Activated CD4-positive, alpha-beta T cell treated with anti-CD3 and anti-CD28 coated beads, Interleukin-2, amount 10 ng/mL, durations not matched to agents 24 days and 14 days (primary cell): ENCODE measurements around the gene PDGFRB. TPM values are rescaled to one million over a fixed set of nuclear protein-coding genes. Genes with fewer than 3 reads are reported as not detected.
A peak's percentile ranks its signal among the peaks of the same experiment; 100 is the strongest.

Source experiments
- DNase-seq: peaks from one replicate; pipeline ENCODE4 v3.0.0; 2022
- H3K27ac Mint-ChIP-seq: one replicate; pipeline ENCODE4 v1.8.0; 2022; ENCODE audit warnings: mild to moderate bottlenecking, mixed read lengths
- H3K27me3 Mint-ChIP-seq: one replicate; pipeline ENCODE4 v1.8.0; 2022; ENCODE audit warnings: mixed read lengths
- H3K36me3 Mint-ChIP-seq: one replicate; pipeline ENCODE4 v1.8.0; 2022; ENCODE audit warnings: low read depth, mild to moderate bottlenecking, mixed read lengths
- H3K4me1 Mint-ChIP-seq: one replicate; pipeline ENCODE4 v1.8.0; 2021; ENCODE audit warnings: mixed read lengths
- H3K4me3 Mint-ChIP-seq: one replicate; pipeline ENCODE4 v1.8.0; 2022; ENCODE audit warnings: mild to moderate bottlenecking, moderate library complexity, mixed read lengths
- H3K9me3 Mint-ChIP-seq: one replicate; pipeline ENCODE4 v1.8.0; 2021; ENCODE audit warnings: mixed read lengths
- intact Hi-C: fragments of 100-400 bp; cut with micrococcal nuclease; formaldehyde crosslinking; loops from one replicate; pipeline ENCODE4 v1.15.1; 2023
- total RNA-seq: library from RNA; stranded (reverse); gene quantifications from 2 replicates; pipeline ENCODE4 v1.2.3, GENCODE V29; 2022

The PDGFRB gene
- total RNA-seq, 1 donor from 2014 or later = 1.5 TPM

GRCh38 chr5:150131461-150131860 is 24.2 kb downstream of the PDGFRB start:
- no peaks in the 10 kb centered on the region for H3K9me3 Mint-ChIP-seq
- intact Hi-C loops = no loop called here
- H3K4me1 Mint-ChIP-seq = peaks cover 2% of the 10 kb centered on the region
- no peak for DNase-seq
- H3K4me3 Mint-ChIP-seq = no peak overlapping the region
- no peaks in the 10 kb centered on the region for H3K27me3 Mint-ChIP-seq
- no peak overlapping the region for H3K27ac Mint-ChIP-seq
- H3K36me3 Mint-ChIP-seq = no peaks in the 10 kb centered on the region

- intact Hi-C loops = loop anchor here (1.0 kb wide), 3 partner anchors 88 to 306 kb away; no protein-coding TSS in a partner anchor
- no peak overlapping the region for H3K4me3 Mint-ChIP-seq
- H3K4me1 Mint-ChIP-seq = peaks cover 2% of the 10 kb centered on the region
- no peaks in the 10 kb centered on the region for H3K9me3 Mint-ChIP-seq
- no peak overlapping the region for H3K27ac Mint-ChIP-seq
- no peaks in the 10 kb centered on the region for H3K27me3 Mint-ChIP-seq
- DNase-seq = no peak
- no peaks in the 10 kb centered on the region for H3K36me3 Mint-ChIP-seq
Observed at GRCh38 chr5:150130493-150130922, 25.1 kb downstream of the PDGFRB start.

GRCh38 chr5:150129813-150130492 is 25.7 kb downstream of the PDGFRB start:
- DNase-seq = peak; percentile 86
- H3K4me1 Mint-ChIP-seq = peaks cover 2% of the 10 kb centered on the region
- no peak overlapping the region for H3K27ac Mint-ChIP-seq
- H3K9me3 Mint-ChIP-seq = no peaks in the 10 kb centered on the region
- H3K27me3 Mint-ChIP-seq = no peaks in the 10 kb centered on the region
- no peak overlapping the region for H3K4me3 Mint-ChIP-seq
- intact Hi-C loops = loop anchor here (1.0 kb wide), 3 partner anchors 88 to 306 kb away; no protein-coding TSS in a partner anchor
- no peaks in the 10 kb centered on the region for H3K36me3 Mint-ChIP-seq

GRCh38 chr5:150129454-150129812 is 26.2 kb downstream of the PDGFRB start:
- Mint-ChIP-seq H3K36me3 (no peaks in the 10 kb centered on the region), H3K4me1 (peaks cover 2% of the 10 kb centered on the region), H3K9me3 (no peaks in the 10 kb centered on the region), H3K27ac (no peak overlapping the region), H3K4me3 (no peak overlapping the region), H3K27me3 (no peaks in the 10 kb centered on the region)
- DNase-seq = no peak
- intact Hi-C loops = no loop called here

- Mint-ChIP-seq H3K9me3 (no peaks in the 10 kb centered on the region), H3K36me3 (no peaks in the 10 kb centered on the region), H3K4me1 (peaks cover 4% of the 10 kb centered on the region), H3K27ac (no peak overlapping the region), H3K4me3 (no peak overlapping the region), H3K27me3 (no peaks in the 10 kb centered on the region)
- DNase-seq = no peak
- intact Hi-C loops = no loop called here
Observed at GRCh38 chr5:150126921-150127265, 28.8 kb downstream of the PDGFRB start.

- H3K36me3 Mint-ChIP-seq = no peaks in the 10 kb centered on the region
- H3K27ac Mint-ChIP-seq = no peak overlapping the region
- no peak overlapping the region for H3K4me3 Mint-ChIP-seq
- intact Hi-C loops = no loop called here
- no peaks in the 10 kb centered on the region for H3K9me3 Mint-ChIP-seq
- no peaks in the 10 kb centered on the region for H3K27me3 Mint-ChIP-seq
- peaks cover 4% of the 10 kb centered on the region for H3K4me1 Mint-ChIP-seq
- DNase-seq = no peak
Observed at GRCh38 chr5:150126199-150126920, 29.3 kb downstream of the PDGFRB start.

GRCh38 chr5:150125334-150125733 is 30.3 kb downstream of the PDGFRB start:
- no peak for DNase-seq
- peaks cover 4% of the 10 kb centered on the region for H3K4me1 Mint-ChIP-seq
- intact Hi-C loops = no loop called here
- no peaks in the 10 kb centered on the region for H3K27me3 Mint-ChIP-seq
- H3K36me3 Mint-ChIP-seq = no peaks in the 10 kb centered on the region
- H3K27ac Mint-ChIP-seq = no peak overlapping the region
- no peaks in the 10 kb centered on the region for H3K9me3 Mint-ChIP-seq
- no peak overlapping the region for H3K4me3 Mint-ChIP-seq

- Mint-ChIP-seq H3K27me3 (no peaks in the 10 kb centered on the region), H3K27ac (no peak overlapping the region), H3K9me3 (no peaks in the 10 kb centered on the region), H3K36me3 (no peaks in the 10 kb centered on the region), H3K4me3 (no peak overlapping the region), H3K4me1 (peaks cover 2% of the 10 kb centered on the region)
- no peak for DNase-seq
- intact Hi-C loops = no loop called here
Observed at GRCh38 chr5:150124596-150124995, 31.0 kb downstream of the PDGFRB start.

- no peaks in the 10 kb centered on the region for H3K36me3 Mint-ChIP-seq
- peaks cover 2% of the 10 kb centered on the region for H3K4me1 Mint-ChIP-seq
- intact Hi-C loops = no loop called here
Observed at GRCh38 chr5:150124111-150124557, 31.5 kb downstream of the PDGFRB start.

GRCh38 chr5:150123542-150123941 is 32.1 kb downstream of the PDGFRB start:
- DNase-seq = no peak
- intact Hi-C loops = no loop called here
- H3K36me3 Mint-ChIP-seq = no peaks in the 10 kb centered on the region
- no peak overlapping the region for H3K27ac Mint-ChIP-seq
- no peaks in the 10 kb centered on the region for H3K9me3 Mint-ChIP-seq
- H3K27me3 Mint-ChIP-seq = no peaks in the 10 kb centered on the region
- no peak overlapping the region for H3K4me3 Mint-ChIP-seq
- peaks cover 2% of the 10 kb centered on the region for H3K4me1 Mint-ChIP-seq

More at GRCh38 chr5:150124111-150124557, 31.5 kb downstream of the PDGFRB start:
- no peak overlapping the region for H3K27ac Mint-ChIP-seq
- no peaks in the 10 kb centered on the region for H3K9me3 Mint-ChIP-seq
- no peaks in the 10 kb centered on the region for H3K27me3 Mint-ChIP-seq
- H3K4me3 Mint-ChIP-seq = no peak overlapping the region
- DNase-seq = no peak

GRCh38 chr5:150122536-150123481 is 32.8 kb downstream of the PDGFRB start:
- no peak for DNase-seq
- H3K4me3 Mint-ChIP-seq = no peak overlapping the region
- no peaks in the 10 kb centered on the region for H3K36me3 Mint-ChIP-seq
- intact Hi-C loops = no loop called here
- H3K4me1 Mint-ChIP-seq = peaks cover 2% of the 10 kb centered on the region
- H3K27me3 Mint-ChIP-seq = no peaks in the 10 kb centered on the region
- H3K27ac Mint-ChIP-seq = no peak overlapping the region
- no peaks in the 10 kb centered on the region for H3K9me3 Mint-ChIP-seq

GRCh38 chr5:150122158-150122510 is 33.5 kb downstream of the PDGFRB start:
- Mint-ChIP-seq H3K9me3 (no peaks in the 10 kb centered on the region), H3K4me1 (peaks cover 2% of the 10 kb centered on the region), H3K36me3 (no peaks in the 10 kb centered on the region), H3K4me3 (no peak overlapping the region), H3K27ac (no peak overlapping the region), H3K27me3 (no peaks in the 10 kb centered on the region)
- DNase-seq = peak; percentile 76
- intact Hi-C loops = no loop called here

GRCh38 chr5:150121448-150122157 is 34.0 kb downstream of the PDGFRB start:
- Mint-ChIP-seq H3K4me1 (peaks cover 2% of the 10 kb centered on the region), H3K27me3 (no peaks in the 10 kb centered on the region), H3K4me3 (no peak overlapping the region), H3K36me3 (no peaks in the 10 kb centered on the region), H3K9me3 (no peaks in the 10 kb centered on the region), H3K27ac (no peak overlapping the region)
- intact Hi-C loops = no loop called here
- no peak for DNase-seq
